GM23338 (cell line): ENCODE data around the gene RASL11B.

Experiments used
- CREB1 ChIP-seq: fragments of 250-450 bp; sonication (Bioruptor Pico); IDR thresholded peaks from 2 replicates; pipeline ENCODE4 v1.5.0; 2020; ENCODE audit warnings: low read depth, mild to moderate bottlenecking, moderate library complexity
- CTCF ChIP-seq, 2 experiments: fragments of 200-600 bp in 1 of 2; sonication (generic) in 1 of 2; conservative IDR thresholded peaks; 2 replicates each; pipeline versions ENCODE4 v1.5.1 to v1.6.1; 2016 to 2017; ENCODE audit warnings: antibody characterized with exemption in 2 of 2, low read depth in 2 of 2, mild to moderate bottlenecking in 2 of 2, moderate library complexity in 1 of 2
- EZH2 ChIP-seq: fragments of 200-600 bp; sonication (generic); IDR thresholded peaks from one replicate; pipeline ENCODE4 v1.8.0; 2017; ENCODE audit warnings: antibody characterized with exemption, mild to moderate bottlenecking, low read depth; ENCODE audit not compliant: unreplicated experiment
- EZH2phosphoT487 ChIP-seq: fragments of 200-600 bp; sonication (generic); IDR thresholded peaks from one replicate; pipeline ENCODE4 v1.8.1; 2018; ENCODE audit warnings: antibody characterized with exemption; ENCODE audit not compliant: unreplicated experiment
- POLR2AphosphoS5 ChIP-seq: IDR thresholded peaks from 2 replicates; pipeline ENCODE4 v1.6.1; 2016; ENCODE audit warnings: antibody characterized with exemption, low read depth
- TF ChIP-seq, protein P1 (sequence below): IDR thresholded peaks from one replicate; pipeline ENCODE4 v1.6.1; 2018; ENCODE audit warnings: antibody characterized with exemption; ENCODE audit not compliant: unreplicated experiment

- TF ChIP-seq POLR2AphosphoS5 (no peak), EZH2 (no peak), CTCF (conservative IDR thresholded peaks at IDR 0.05; ENCODE audit: low read depth in 2 of 2) (no peak), EZH2phosphoT487 (no peak), CREB1 (CRISPR knock-in tag) (no peak)
- TF ChIP-seq, protein P1, sequence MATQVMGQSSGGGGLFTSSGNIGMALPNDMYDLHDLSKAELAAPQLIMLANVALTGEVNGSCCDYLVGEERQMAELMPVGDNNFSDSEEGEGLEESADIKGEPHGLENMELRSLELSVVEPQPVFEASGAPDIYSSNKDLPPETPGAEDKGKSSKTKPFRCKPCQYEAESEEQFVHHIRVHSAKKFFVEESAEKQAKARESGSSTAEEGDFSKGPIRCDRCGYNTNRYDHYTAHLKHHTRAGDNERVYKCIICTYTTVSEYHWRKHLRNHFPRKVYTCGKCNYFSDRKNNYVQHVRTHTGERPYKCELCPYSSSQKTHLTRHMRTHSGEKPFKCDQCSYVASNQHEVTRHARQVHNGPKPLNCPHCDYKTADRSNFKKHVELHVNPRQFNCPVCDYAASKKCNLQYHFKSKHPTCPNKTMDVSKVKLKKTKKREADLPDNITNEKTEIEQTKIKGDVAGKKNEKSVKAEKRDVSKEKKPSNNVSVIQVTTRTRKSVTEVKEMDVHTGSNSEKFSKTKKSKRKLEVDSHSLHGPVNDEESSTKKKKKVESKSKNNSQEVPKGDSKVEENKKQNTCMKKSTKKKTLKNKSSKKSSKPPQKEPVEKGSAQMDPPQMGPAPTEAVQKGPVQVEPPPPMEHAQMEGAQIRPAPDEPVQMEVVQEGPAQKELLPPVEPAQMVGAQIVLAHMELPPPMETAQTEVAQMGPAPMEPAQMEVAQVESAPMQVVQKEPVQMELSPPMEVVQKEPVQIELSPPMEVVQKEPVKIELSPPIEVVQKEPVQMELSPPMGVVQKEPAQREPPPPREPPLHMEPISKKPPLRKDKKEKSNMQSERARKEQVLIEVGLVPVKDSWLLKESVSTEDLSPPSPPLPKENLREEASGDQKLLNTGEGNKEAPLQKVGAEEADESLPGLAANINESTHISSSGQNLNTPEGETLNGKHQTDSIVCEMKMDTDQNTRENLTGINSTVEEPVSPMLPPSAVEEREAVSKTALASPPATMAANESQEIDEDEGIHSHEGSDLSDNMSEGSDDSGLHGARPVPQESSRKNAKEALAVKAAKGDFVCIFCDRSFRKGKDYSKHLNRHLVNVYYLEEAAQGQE, result no peak
These were observed 23.2 kb upstream of the RASL11B start for GRCh38 chr4:52838729-52839586.
